C4-2B (cell line): Measurements from ENCODE around the gene NINL.

Experiments used
- ZFX ChIP-seq: fragments of 450-650 bp; IDR thresholded peaks from 2 replicates; pipeline ENCODE4 v1.6.1; 2017
- TF ChIP-seq, protein P1 (sequence below): fragments of 450-650 bp; conservative IDR thresholded peaks from 2 replicates; pipeline ENCODE4 v1.5.1; 2017; ENCODE audit warnings: mild to moderate bottlenecking

DNA sequence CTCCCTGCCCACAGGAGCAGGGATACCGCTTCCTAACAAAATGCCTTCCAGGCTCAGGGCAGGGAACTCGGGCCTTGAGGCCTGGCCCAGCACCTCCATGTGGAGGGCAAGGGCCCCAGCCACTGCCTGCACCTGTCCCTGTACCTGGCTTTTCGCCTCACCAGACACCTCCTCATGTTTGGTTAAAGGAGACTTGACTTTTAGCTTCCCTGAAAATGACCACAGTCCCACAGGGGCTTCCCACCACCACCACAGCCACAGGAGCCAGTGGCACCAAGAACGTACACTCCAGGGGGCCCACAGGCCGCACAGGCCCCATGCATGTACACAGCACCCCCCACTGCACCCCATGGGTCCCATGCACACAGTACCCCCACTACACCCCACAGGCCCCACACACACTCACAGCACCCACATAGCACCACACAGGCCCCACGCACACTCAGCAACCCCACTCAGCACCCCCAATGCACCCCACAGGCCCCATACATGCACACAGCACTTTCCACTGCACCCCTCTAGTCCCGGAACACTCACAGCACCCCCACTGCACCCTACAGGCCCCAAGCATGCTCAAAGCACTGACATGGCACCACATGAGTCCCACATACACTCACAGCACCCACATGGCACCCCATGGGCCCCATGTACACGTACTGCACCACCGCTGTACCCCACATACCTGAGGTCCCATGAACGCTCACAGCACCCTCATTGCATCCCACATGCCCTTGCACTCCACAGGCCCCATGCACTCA is 91.4 kb downstream of the NINL start:
- TF ChIP-seq, protein P1, sequence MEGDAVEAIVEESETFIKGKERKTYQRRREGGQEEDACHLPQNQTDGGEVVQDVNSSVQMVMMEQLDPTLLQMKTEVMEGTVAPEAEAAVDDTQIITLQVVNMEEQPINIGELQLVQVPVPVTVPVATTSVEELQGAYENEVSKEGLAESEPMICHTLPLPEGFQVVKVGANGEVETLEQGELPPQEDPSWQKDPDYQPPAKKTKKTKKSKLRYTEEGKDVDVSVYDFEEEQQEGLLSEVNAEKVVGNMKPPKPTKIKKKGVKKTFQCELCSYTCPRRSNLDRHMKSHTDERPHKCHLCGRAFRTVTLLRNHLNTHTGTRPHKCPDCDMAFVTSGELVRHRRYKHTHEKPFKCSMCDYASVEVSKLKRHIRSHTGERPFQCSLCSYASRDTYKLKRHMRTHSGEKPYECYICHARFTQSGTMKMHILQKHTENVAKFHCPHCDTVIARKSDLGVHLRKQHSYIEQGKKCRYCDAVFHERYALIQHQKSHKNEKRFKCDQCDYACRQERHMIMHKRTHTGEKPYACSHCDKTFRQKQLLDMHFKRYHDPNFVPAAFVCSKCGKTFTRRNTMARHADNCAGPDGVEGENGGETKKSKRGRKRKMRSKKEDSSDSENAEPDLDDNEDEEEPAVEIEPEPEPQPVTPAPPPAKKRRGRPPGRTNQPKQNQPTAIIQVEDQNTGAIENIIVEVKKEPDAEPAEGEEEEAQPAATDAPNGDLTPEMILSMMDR, result no peak
- TF ChIP-seq ZFX, result no peak
